H1 (cell line): ENCODE measurements around the gene NOL12. TPM values are rescaled to one million over a fixed set of nuclear protein-coding genes. Genes with fewer than 3 reads are reported as not detected.

Experiments used
- CTCF ChIA-PET: fragments of 300-600 bp; sonication (Branson Sonifier 250); formaldehyde crosslinking; loops from one replicate; lab custom pipeline; 2021; ENCODE audit not compliant: partially characterized antibody; lab: Charles Lee
- POLR2A ChIA-PET: fragments of 300-600 bp; sonication (Branson Sonifier 250); formaldehyde crosslinking; loops from one replicate; lab custom pipeline; 2021; ENCODE audit warnings: inconsistent platforms; ENCODE audit not compliant: partially characterized antibody; lab: Charles Lee
- DNase-seq, 2 experiments: peaks; one replicate each; pipeline versions ENCODE4 v3.0.0 to v3.0.0-alpha.2; 2010 to 2022; ENCODE audit warnings: low spot score in 2 of 2, low read depth in 1 of 2, mixed read lengths in 1 of 2
- FAIRE-seq: peaks from 2 replicates; lab custom pipeline; 2011; peaks lifted over from hg19 to GRCh38; lab: Jason Lieb, UNC
- H2AFZ ChIP-seq: 2 replicates; pipeline ENCODE4 v1.8.1; 2012; ENCODE audit warnings: low read length, inconsistent platforms
- H2AK5ac ChIP-seq: 2 replicates; pipeline ENCODE4 v1.6.1; 2013; ENCODE audit warnings: low read depth, low read length
- H2BK120ac ChIP-seq: replicated peaks from 2 replicates; pipeline ENCODE3; 2013; ENCODE audit warnings: low read depth, low read length, inconsistent platforms
- H2BK12ac ChIP-seq: 2 replicates; pipeline ENCODE4 v1.6.1; 2013; ENCODE audit warnings: low read depth, low read length
- H2BK15ac ChIP-seq: 2 replicates; pipeline ENCODE4 v1.6.1; 2013; ENCODE audit warnings: low read length
- H2BK20ac ChIP-seq: 2 replicates; pipeline ENCODE4 v1.6.1; 2013; ENCODE audit warnings: low read length
- H2BK5ac ChIP-seq: 2 replicates; pipeline ENCODE4 v1.6.1; 2013; ENCODE audit warnings: low read depth, low read length
- H3K14ac ChIP-seq: 2 replicates; pipeline ENCODE4 v1.6.1; 2013; ENCODE audit warnings: inconsistent platforms; ENCODE audit not compliant: insufficient read length
- H3K18ac ChIP-seq: 2 replicates; pipeline ENCODE4 v1.6.1; 2013; ENCODE audit warnings: low read length; ENCODE audit errors: extremely low read depth
- H3K23ac ChIP-seq: 2 replicates; pipeline ENCODE4 v1.6.1; 2013; ENCODE audit warnings: inconsistent platforms; ENCODE audit not compliant: insufficient read length
- H3K23me2 ChIP-seq: 2 replicates; pipeline ENCODE4 v1.6.1; 2013; ENCODE audit warnings: low read depth, low read length
- H3K27ac ChIP-seq: 2 replicates; pipeline ENCODE4 v1.6.1; 2011; ENCODE audit warnings: low read depth, low read length, inconsistent platforms
- H3K27me3 ChIP-seq, 4 experiments: replicated peaks in 1 of 4; 1 replicate in 1 of 4; 2 replicates in 3 of 4; pipeline versions ENCODE4 v1.6.1 to v1.8.1; 2011 to 2013; ENCODE audit warnings: low read length in 3 of 4, mild to moderate bottlenecking in 3 of 4, inconsistent platforms in 2 of 4, mixed read lengths in 2 of 4, moderate library complexity in 1 of 4; ENCODE audit not compliant: control insufficient read depth in 3 of 4, insufficient read depth in 3 of 4; ENCODE audit errors: extremely low read depth in 1 of 4
- H3K36me3 ChIP-seq, 4 experiments: 2 replicates each; pipeline versions ENCODE4 v1.6.1 to v1.8.1; 2011 to 2013; ENCODE audit warnings: mild to moderate bottlenecking in 4 of 4, low read length in 3 of 4, moderate library complexity in 2 of 4, control low read depth in 1 of 4, inconsistent platforms in 1 of 4; ENCODE audit not compliant: insufficient read depth in 4 of 4, control insufficient read depth in 2 of 4
- H3K4ac ChIP-seq: replicated peaks from 2 replicates; pipeline ENCODE3; 2013; ENCODE audit warnings: low read length, low read depth, mixed read lengths, inconsistent platforms; ENCODE audit not compliant: insufficient read length
- H3K4me1 ChIP-seq, 4 experiments: replicated peaks in 1 of 4; 1 replicate in 1 of 4; 2 replicates in 3 of 4; pipeline versions ENCODE4 v1.6.1 to v1.8.1; 2011 to 2013; ENCODE audit warnings: low read length in 3 of 4, inconsistent platforms in 2 of 4, mixed read lengths in 1 of 4; ENCODE audit not compliant: insufficient read depth in 4 of 4, control insufficient read depth in 3 of 4
- H3K4me2 ChIP-seq, 2 experiments: 2 replicates each; pipeline versions ENCODE4 v1.6.1 to v1.8.1; 2011 to 2013; ENCODE audit warnings: low read depth in 2 of 2, low read length in 2 of 2, control low read depth in 1 of 2, inconsistent platforms in 1 of 2, mild to moderate bottlenecking in 1 of 2; ENCODE audit not compliant: insufficient read depth in 1 of 2
- H3K4me3 ChIP-seq, 4 experiments: fragments of 200-600, 300-600 bp in 1 of 4; sonication (generic), shearing (Covaris generic), sonication (Bioruptor Twin) in 1 of 4; 2 replicates each; pipeline versions ENCODE4 v1.5.1 to v1.8.1; 2011 to 2016; ENCODE audit warnings: low read length in 4 of 4, low read depth in 3 of 4, control low read depth in 2 of 4, inconsistent platforms in 2 of 4, mild to moderate bottlenecking in 2 of 4, mixed read lengths in 1 of 4, moderate library complexity in 1 of 4; ENCODE audit not compliant: insufficient read depth in 2 of 4; ENCODE audit errors: extremely low read depth in 1 of 4
- H3K56ac ChIP-seq: replicated peaks from 2 replicates; pipeline ENCODE3; 2013; ENCODE audit warnings: low read depth, mild to moderate bottlenecking, mixed read lengths, low read length, inconsistent platforms; ENCODE audit not compliant: insufficient read length
- H3K79me1 ChIP-seq: 2 replicates; pipeline ENCODE4 v1.6.1; 2013; ENCODE audit warnings: low read depth, low read length, control low read depth
- H3K79me2 ChIP-seq, 2 experiments: 2 replicates each; pipeline versions ENCODE4 v1.6.1 to v1.8.1; 2012 to 2013; ENCODE audit warnings: low read length in 2 of 2, mild to moderate bottlenecking in 2 of 2, inconsistent platforms in 1 of 2; ENCODE audit not compliant: insufficient read depth in 2 of 2, control insufficient read depth in 1 of 2
- H3K9ac ChIP-seq, 4 experiments: replicated peaks in 1 of 4; 1 replicate in 1 of 4; 2 replicates in 3 of 4; pipeline versions ENCODE4 v1.6.1 to v1.8.1; 2011 to 2013; ENCODE audit warnings: low read depth in 3 of 4, low read length in 3 of 4, control low read depth in 2 of 4, mild to moderate bottlenecking in 2 of 4, moderate library complexity in 2 of 4, inconsistent platforms in 1 of 4; ENCODE audit errors: extremely low read depth in 1 of 4
- H3K9me3 ChIP-seq, 2 experiments: 2 replicates each; pipeline versions ENCODE4 v1.6.1 to v1.8.1; 2012 to 2013; ENCODE audit warnings: mild to moderate bottlenecking in 2 of 2, moderate library complexity in 2 of 2, control low read depth in 1 of 2, inconsistent platforms in 1 of 2, low read depth in 1 of 2, low read length in 1 of 2, mixed read lengths in 1 of 2; ENCODE audit not compliant: insufficient read depth in 2 of 2
- H4K20me1 ChIP-seq, 2 experiments: replicated peaks in 1 of 2; 2 replicates each; pipeline versions ENCODE3 to v1.8.1; 2011 to 2013; ENCODE audit warnings: inconsistent platforms in 2 of 2, low read length in 2 of 2, mild to moderate bottlenecking in 1 of 2; ENCODE audit not compliant: insufficient read depth in 2 of 2, control insufficient read depth in 1 of 2
- H4K5ac ChIP-seq: 2 replicates; pipeline ENCODE4 v1.6.1; 2013; ENCODE audit warnings: low read length, low read depth, mixed read lengths, inconsistent platforms; ENCODE audit not compliant: insufficient read length
- H4K8ac ChIP-seq: 2 replicates; pipeline ENCODE4 v1.8.0; 2013; ENCODE audit warnings: mild to moderate bottlenecking, moderate library complexity, low read length, inconsistent platforms; ENCODE audit not compliant: insufficient read depth; ENCODE audit errors: extremely low read depth
- H4K91ac ChIP-seq: replicated peaks from 2 replicates; pipeline ENCODE3; 2013; ENCODE audit warnings: low read length, mixed read lengths, inconsistent platforms; ENCODE audit not compliant: insufficient read length
- SP4 ChIP-seq: IDR thresholded peaks from 2 replicates; pipeline ENCODE4 v1.6.1; 2012; ENCODE audit warnings: low read length, inconsistent platforms
- WGBS, 2 experiments: shearing (Covaris generic) in 1 of 2; methylation state at CpG; one replicate each; pipeline versions ENCODE4 v1.1.6 to v1.1.7; 2013 to 2015; ENCODE audit warnings: low lambda C conversion rate in 2 of 2, mixed read lengths in 2 of 2, inconsistent platforms in 1 of 2, low coverage in 1 of 2, missing lambda C conversion rate in 1 of 2; ENCODE audit not compliant: insufficient replicate concordance in 2 of 2, insufficient coverage in 1 of 2, insufficient read length in 1 of 2; ENCODE audit errors: extremely low coverage in 1 of 2, missing lambda C conversion rate in 1 of 2; 5-methylcytosine and 5-hydroxymethylcytosine counted together
- polyA plus RNA-seq, 7 experiments: library from polyadenylated mRNA; depleted of rRNA in 3 of 7; stranded (reverse) in 5 of 7; unstranded in 2 of 7; fragments of >200 nt in 5 of 7; fragments of 200-250 nt in 2 of 7; gene quantifications; 1 replicate in 5 of 7; 2 replicates in 1 of 7; 4 replicates in 1 of 7; pipeline versions ENCODE4 v1.2.1 to v1.2.3, GENCODE V29; 2011 to 2013; ENCODE audit warnings: missing spikeins in 2 of 7, mixed read lengths in 2 of 7
- total RNA-seq: library from RNA; stranded (reverse); fragmentation: NEBNext Ultra II Directional; extraction: Animal tissue kit (Norgen Biotek cat#: 25700); gene quantifications from 2 replicates; pipeline ENCODE4 v1.2.1, GENCODE V29; 2021
- TF ChIP-seq, protein P1 (sequence below), 3 experiments: IDR thresholded peaks; 1 replicate in 2 of 3; 2 replicates in 1 of 3; pipeline versions ENCODE4 v1.5.1 to v1.6.1; 2011; ENCODE audit warnings: low read length in 3 of 3, mild to moderate bottlenecking in 3 of 3, inconsistent platforms in 2 of 3, low read depth in 1 of 3, moderate library complexity in 1 of 3; ENCODE audit not compliant: insufficient read depth in 1 of 3; ENCODE audit errors: control extremely low read depth in 1 of 3

The NOL12 gene
- total and polyA plus RNA-seq, 2 of the 8 experiments (the other 6 are each of a cell fraction or from before 2014, with no cell fraction given): 25.3 to 28.3 TPM

DNA sequence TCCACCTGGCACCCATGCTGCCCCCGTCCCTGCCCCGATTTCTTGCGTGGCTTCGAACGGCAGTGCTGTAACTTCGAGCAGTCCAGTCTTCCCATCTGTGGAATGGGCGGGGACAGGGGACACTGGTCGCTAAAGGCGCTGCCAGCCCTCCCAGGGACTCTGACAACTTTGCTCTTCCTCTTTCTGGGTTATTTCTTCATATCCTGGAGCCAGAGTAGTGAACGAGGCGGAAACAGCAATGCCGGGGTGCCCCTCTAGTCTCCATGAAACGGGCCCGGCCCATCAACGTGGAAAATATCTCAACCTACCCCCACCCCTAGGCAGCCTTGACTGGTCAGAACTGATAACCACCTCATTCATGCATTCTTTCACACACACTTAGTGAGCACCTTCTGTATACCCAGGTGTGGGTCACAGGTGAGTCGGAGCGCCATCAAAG, 53.5 kb downstream of the NOL12 start:
- no peaks in the 10 kb centered on the region for H3K9me3 ChIP-seq
- no peak overlapping the region for H3K4me3 ChIP-seq
- no peak overlapping the region for H3K9ac ChIP-seq
- no peak overlapping the region for H2BK5ac ChIP-seq
- no peak overlapping the region for H2BK12ac ChIP-seq
- H3K79me2 ChIP-seq: no peaks in the 10 kb centered on the region
- H3K18ac ChIP-seq: no peak overlapping the region
- H4K8ac ChIP-seq: peak overlapping the region; percentile 30; the same call in 1 of the 2 replicates
- no peak overlapping the region for H3K23ac ChIP-seq
- CTCF ChIA-PET: interaction anchor here (1.8 kb wide), 1 partner anchor 44 kb away, joined by 3 read pairs; no protein-coding TSS in a partner anchor
- no peak overlapping the region for H4K91ac ChIP-seq
- 93% methylated on average over 17 of the region's 17 CpGs; no CpG with 5 or more reads in 1 of the 2 experiments for WGBS, 2 experiments
- H3K4me1 ChIP-seq: peaks cover 0 to 3% (median 1%) of the 10 kb centered on the region in 4 experiments; a peak in 3 of 7 replicates
- H2AK5ac ChIP-seq: no peak overlapping the region
- POLR2A ChIA-PET: interaction anchor here (1.6 to 3.1 kb wide), 2 partner anchors 9 to 18 kb away, joined by 4 to 24 read pairs; no protein-coding TSS in a partner anchor
- H3K23me2 ChIP-seq: peaks cover 5% of the 10 kb centered on the region; the same call in 1 of the 2 replicates
- H2BK15ac ChIP-seq: no peak overlapping the region
- H4K5ac ChIP-seq: no peak overlapping the region
- peaks cover 13 to 14% of the 10 kb centered on the region in 2 experiments for H4K20me1 ChIP-seq
- no peak overlapping the region for H3K56ac ChIP-seq
- H3K36me3 ChIP-seq: 0 out of 8 replicates have a peak, but pooled peaks cover 0 to 2% (median 0%) of the 10 kb centered on the region in 4 experiments
- H2BK20ac ChIP-seq: no peak overlapping the region
- no peak overlapping the region for H3K27ac ChIP-seq
- H3K14ac ChIP-seq: no peak overlapping the region
- DNase-seq: no peak
- no peak overlapping the region for H3K4ac ChIP-seq
- no peak overlapping the region for H2AFZ ChIP-seq
- no peak overlapping the region for H2BK120ac ChIP-seq
- no peak for FAIRE-seq
- peaks cover 2 to 72% (median 51%) of the 10 kb centered on the region in 4 experiments for H3K27me3 ChIP-seq
- no peak overlapping the region for H3K4me2 ChIP-seq
- H3K79me1 ChIP-seq: no peaks in the 10 kb centered on the region
- TF ChIP-seq, protein P1, sequence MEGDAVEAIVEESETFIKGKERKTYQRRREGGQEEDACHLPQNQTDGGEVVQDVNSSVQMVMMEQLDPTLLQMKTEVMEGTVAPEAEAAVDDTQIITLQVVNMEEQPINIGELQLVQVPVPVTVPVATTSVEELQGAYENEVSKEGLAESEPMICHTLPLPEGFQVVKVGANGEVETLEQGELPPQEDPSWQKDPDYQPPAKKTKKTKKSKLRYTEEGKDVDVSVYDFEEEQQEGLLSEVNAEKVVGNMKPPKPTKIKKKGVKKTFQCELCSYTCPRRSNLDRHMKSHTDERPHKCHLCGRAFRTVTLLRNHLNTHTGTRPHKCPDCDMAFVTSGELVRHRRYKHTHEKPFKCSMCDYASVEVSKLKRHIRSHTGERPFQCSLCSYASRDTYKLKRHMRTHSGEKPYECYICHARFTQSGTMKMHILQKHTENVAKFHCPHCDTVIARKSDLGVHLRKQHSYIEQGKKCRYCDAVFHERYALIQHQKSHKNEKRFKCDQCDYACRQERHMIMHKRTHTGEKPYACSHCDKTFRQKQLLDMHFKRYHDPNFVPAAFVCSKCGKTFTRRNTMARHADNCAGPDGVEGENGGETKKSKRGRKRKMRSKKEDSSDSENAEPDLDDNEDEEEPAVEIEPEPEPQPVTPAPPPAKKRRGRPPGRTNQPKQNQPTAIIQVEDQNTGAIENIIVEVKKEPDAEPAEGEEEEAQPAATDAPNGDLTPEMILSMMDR (IDR thresholded peaks at IDR 0.05; ENCODE audit: control extremely low read depth in 1 of 3, insufficient read depth in 1 of 3, low read depth in 1 of 3, low read length in 3 of 3): no peak
- no peak for TF ChIP-seq SP4
